ENCODE data around the gene ARL2BP. TPM values are rescaled to one million over a fixed set of nuclear protein-coding genes. Genes with fewer than 3 reads are reported as not detected.
A peak's percentile ranks its signal among the peaks of the same experiment; 100 is the strongest.

ARL2BP gene
- polyA plus RNA-seq (55.2 to 107 TPM (median 98.0 TPM) in 3 replicates), polyA minus RNA-seq (42.4 to 71.7 TPM (median 60.0 TPM) in 3 replicates)
- polyA plus RNA-seq (2011; ENCODE audit: low read depth) = 37.9 TPM
- 80.7 and 116 TPM in 2 replicates for polyA plus RNA-seq (2011; cell fraction: cytosol; rRNA removed)
- polyA plus RNA-seq (2011; cell fraction: nucleus; rRNA removed) = 34.7 and 35.5 TPM in 2 replicates
- 41.8 and 65.4 TPM in 2 replicates for polyA plus RNA-seq (2012; ENCODE audit: low replicate concordance)
- polyA minus RNA-seq (2011; cell fraction: cytosol; rRNA and poly(A)+ RNA removed) = 66.4 TPM
- 14.6 and 25.1 TPM in 2 replicates for polyA minus RNA-seq (2011; cell fraction: nucleus; rRNA and poly(A)+ RNA removed)

DNA sequence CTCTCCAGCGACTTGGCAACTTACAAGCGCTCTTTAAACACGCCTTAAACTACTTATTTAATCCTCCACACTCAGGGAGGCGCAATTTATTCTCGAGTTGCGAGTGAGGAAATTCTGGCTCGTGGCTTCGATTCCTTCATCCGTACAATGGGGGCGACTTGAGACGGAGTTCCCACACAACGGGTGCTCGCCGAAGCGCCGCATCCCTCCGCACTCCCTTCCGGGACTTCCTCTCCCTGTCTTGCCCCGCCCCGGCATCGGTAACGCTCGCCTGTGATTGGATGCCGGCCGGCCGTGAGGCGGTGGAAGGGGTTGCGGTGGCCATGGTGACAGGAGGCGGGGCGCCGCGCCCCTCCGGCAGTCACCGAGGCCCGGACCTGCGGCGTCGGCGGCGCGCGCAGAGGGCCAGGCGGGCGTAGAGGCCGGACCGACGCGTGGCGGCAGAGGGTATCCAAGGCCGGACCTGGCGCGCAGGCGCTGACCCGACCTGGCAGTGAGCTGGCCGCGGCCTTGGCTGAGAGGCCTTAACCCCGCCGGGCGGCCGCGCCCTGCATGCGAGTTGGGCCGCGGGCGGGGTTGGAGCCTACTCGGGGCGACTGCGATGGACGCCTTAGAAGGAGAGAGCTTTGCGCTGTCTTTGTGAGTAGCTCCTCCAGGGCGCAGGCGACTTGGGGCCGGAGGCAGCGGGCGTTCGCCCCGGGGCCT is at the start of gene ARL2BP:
Gene ARL2BP, plus strand, starts transcription at position 493 of the 705 bp plus-strand sequence. Its CDS starts 109 bp downstream, at position 602.
- FAIRE-seq = peak; percentile 20
- peak; percentile 80 for DNase-seq (ENCODE audit: low read depth, low spot score)
- Histone ChIP-seq H3K4me3 (ENCODE audit: control insufficient read depth in 2 of 3, extremely low read depth in 1 of 3, insufficient read depth in 2 of 3, low read depth in 1 of 3, low read length in 3 of 3) (peak within 1 kb of the TSS; percentile 80 to 92 (median 82)), H3K9me3 (ENCODE audit: control insufficient read depth, low read depth, low read length) (no peaks in the 10 kb centered on the region), H3K9ac (ENCODE audit: control insufficient read depth, extremely low read depth, insufficient read depth, low read length) (peak within 1 kb of the TSS; percentile 85), H3K9me1 (ENCODE audit: control insufficient read depth, extremely low read depth, insufficient read depth, low read length) (no peaks in the 10 kb centered on the region), H3K36me3 (ENCODE audit: control insufficient read depth in 2 of 2, extremely low read depth in 1 of 2, insufficient read depth in 2 of 2, low read length in 2 of 2) (peaks cover 8 to 16% of the 10 kb centered on the region in 2 experiments), H4K20me1 (ENCODE audit: control insufficient read depth, extremely low read depth, insufficient read depth, low read length) (no peaks in the 10 kb centered on the region), H3K27me3 (ENCODE audit: control insufficient read depth, extremely low read depth, insufficient read depth, low read length) (no peaks in the 10 kb centered on the region), H3K4me1 (ENCODE audit: control insufficient read depth, extremely low read depth, insufficient read depth, low read length) (peaks cover 10% of the 10 kb centered on the region), H3K27ac (ENCODE audit: control insufficient read depth, insufficient read depth, low read length) (peak within 1 kb of the TSS; percentile 66), H3K79me2 (ENCODE audit: control insufficient read depth, insufficient read depth, low read length) (peaks cover 9% of the 10 kb centered on the region), H2AFZ (ENCODE audit: control insufficient read depth, low read length) (peak within 1 kb of the TSS; percentile 71), H3K4me2 (ENCODE audit: control insufficient read depth, extremely low read depth, insufficient read depth, low read depth, low read length) (peak within 1 kb of the TSS; percentile 96)
- dilution Hi-C loops (cut with MboI; ENCODE audit: extremely low pct_ligation_motif_present, low sequenced_read_pairs) = no loop called here
- TF ChIP-seq CTCF (optimal IDR thresholded peaks at IDR 0.05 in 1 of 3, IDR thresholded peaks at IDR 0.05 in 1 of 3, conservative IDR thresholded peaks at IDR 0.05 in 1 of 3; ENCODE audit: extremely low read depth in 1 of 3, insufficient read depth in 2 of 3, low read length in 3 of 3) = peak in 2 of 3 experiments; percentile 44 to 54
- no peak for TF ChIP-seq EZH2 (IDR thresholded peaks at IDR 0.05; ENCODE audit: low read length)

- no peak overlapping the region for H3K4me3 ChIP-seq (ENCODE audit: control insufficient read depth in 2 of 3, extremely low read depth in 1 of 3, insufficient read depth in 2 of 3, low read depth in 1 of 3, low read length in 3 of 3)
- peak overlapping the region; percentile 14 for H3K27ac ChIP-seq (ENCODE audit: control insufficient read depth, insufficient read depth, low read length)
- no peak overlapping the region for H2AFZ ChIP-seq (ENCODE audit: control insufficient read depth, low read length)
- no peak overlapping the region for H3K4me2 ChIP-seq (ENCODE audit: control insufficient read depth, extremely low read depth, insufficient read depth, low read depth, low read length)
- H3K27me3 ChIP-seq (ENCODE audit: control insufficient read depth, extremely low read depth, insufficient read depth, low read length) = no peaks in the 10 kb centered on the region
- TF ChIP-seq EZH2 (IDR thresholded peaks at IDR 0.05; ENCODE audit: low read length) = no peak
- TF ChIP-seq CTCF (optimal IDR thresholded peaks at IDR 0.05 in 1 of 3, IDR thresholded peaks at IDR 0.05 in 1 of 3, conservative IDR thresholded peaks at IDR 0.05 in 1 of 3; ENCODE audit: extremely low read depth in 1 of 3, insufficient read depth in 2 of 3, low read length in 3 of 3) = no peak
- no peak overlapping the region for H3K9ac ChIP-seq (ENCODE audit: control insufficient read depth, extremely low read depth, insufficient read depth, low read length)
- FAIRE-seq (no peak), DNase-seq (ENCODE audit: low read depth, low spot score) (no peak)
- peaks cover 65% of the 10 kb centered on the region for H3K79me2 ChIP-seq (ENCODE audit: control insufficient read depth, insufficient read depth, low read length)
- no peaks in the 10 kb centered on the region for H4K20me1 ChIP-seq (ENCODE audit: control insufficient read depth, extremely low read depth, insufficient read depth, low read length)
- dilution Hi-C loops (cut with MboI; ENCODE audit: extremely low pct_ligation_motif_present, low sequenced_read_pairs) = no loop called here
- H3K9me1 ChIP-seq (ENCODE audit: control insufficient read depth, extremely low read depth, insufficient read depth, low read length) = no peaks in the 10 kb centered on the region
- H3K36me3 ChIP-seq (ENCODE audit: control insufficient read depth in 2 of 2, extremely low read depth in 1 of 2, insufficient read depth in 2 of 2, low read length in 2 of 2) = peaks cover 0 to 5% of the 10 kb centered on the region in 2 experiments
- peaks cover 42% of the 10 kb centered on the region for H3K4me1 ChIP-seq (ENCODE audit: control insufficient read depth, extremely low read depth, insufficient read depth, low read length)
- no peaks in the 10 kb centered on the region for H3K9me3 ChIP-seq (ENCODE audit: control insufficient read depth, low read depth, low read length)
Observed at GRCh38 chr16:57196286-57196685, 48.8 kb upstream of the ARL2BP start.

Measured in keratinocyte (primary cell).